Suprapubic skin (tissue), 4 donors: ENCODE results near the gene GC. TPM values are rescaled to one million over a fixed set of nuclear protein-coding genes. Genes with fewer than 3 reads are reported as not detected.

Experiments
- DNase-seq, 2 donors: peaks; one replicate each; pipeline ENCODE4 v3.0.0-alpha.2; 2019; ENCODE audit warnings: low spot score in 2 of 2
- H3K27ac ChIP-seq: fragments of 200-600 bp; sonication (generic); one replicate; pipeline ENCODE4 v1.5.1; 2019
- H3K27me3 ChIP-seq: fragments of 200-600 bp; sonication (generic); one replicate; pipeline ENCODE4 v1.5.1; 2019
- H3K36me3 ChIP-seq: fragments of 200-600 bp; sonication (generic); one replicate; pipeline ENCODE4 v1.5.1; 2019
- H3K4me1 ChIP-seq: fragments of 200-600 bp; sonication (generic); one replicate; pipeline ENCODE4 v1.5.1; 2019
- H3K4me3 ChIP-seq: fragments of 200-600 bp; sonication (generic); one replicate; pipeline ENCODE4 v1.5.1; 2019; ENCODE audit warnings: mild to moderate bottlenecking
- H3K9me3 ChIP-seq: fragments of 200-600 bp; sonication (generic); one replicate; pipeline ENCODE4 v1.5.1; 2019
- EP300 ChIP-seq: sonication (generic); formaldehyde crosslinking; IDR thresholded peaks from one replicate; pipeline ENCODE4 v1.6.1; 2017; ENCODE audit warnings: antibody characterized with exemption
- POLR2A ChIP-seq, 2 donors: fragments of 450-650 bp; IDR thresholded peaks; one replicate each; pipeline ENCODE4 v1.6.1; 2017; ENCODE audit warnings: antibody characterized with exemption in 2 of 2, mild to moderate bottlenecking in 2 of 2, moderate library complexity in 2 of 2
- POLR2AphosphoS5 ChIP-seq, 3 donors: sonication (generic); formaldehyde crosslinking; IDR thresholded peaks; one replicate each; pipeline ENCODE4 v1.6.1; 2017; ENCODE audit warnings: antibody characterized with exemption in 3 of 3
- WGBS: methylation state at CpG from one replicate; pipeline ENCODE4 v1.1.5; 2018; 5-methylcytosine and 5-hydroxymethylcytosine counted together
- total RNA-seq, 4 donors: library from RNA; depleted of rRNA; stranded (reverse); fragments of >200 nt; gene quantifications; one replicate each; pipeline ENCODE4 v1.1.0, GENCODE V29; 2016
- TF ChIP-seq, protein P1 (sequence below), 2 donors: fragments of 200-600 bp in 1 of 2; fragments of 450-650 bp in 1 of 2; sonication (generic) in 1 of 2; IDR thresholded peaks; one replicate each; pipeline ENCODE4 v1.5.1; 2016 to 2019; ENCODE audit warnings: antibody characterized with exemption in 2 of 2, mild to moderate bottlenecking in 1 of 2, moderate library complexity in 1 of 2

GC gene
- total RNA-seq, 4 donors from 2014 or later, result 5.2 TPM; not detected in 3

GRCh38 chr4:71773004-71773403, 10.9 kb downstream of the GC start:
- TF ChIP-seq POLR2AphosphoS5 (IDR thresholded peaks at IDR 0.05) (no peak), EP300 (no peak), POLR2A (IDR thresholded peaks at IDR 0.05) (no peak)
- TF ChIP-seq, protein P1, sequence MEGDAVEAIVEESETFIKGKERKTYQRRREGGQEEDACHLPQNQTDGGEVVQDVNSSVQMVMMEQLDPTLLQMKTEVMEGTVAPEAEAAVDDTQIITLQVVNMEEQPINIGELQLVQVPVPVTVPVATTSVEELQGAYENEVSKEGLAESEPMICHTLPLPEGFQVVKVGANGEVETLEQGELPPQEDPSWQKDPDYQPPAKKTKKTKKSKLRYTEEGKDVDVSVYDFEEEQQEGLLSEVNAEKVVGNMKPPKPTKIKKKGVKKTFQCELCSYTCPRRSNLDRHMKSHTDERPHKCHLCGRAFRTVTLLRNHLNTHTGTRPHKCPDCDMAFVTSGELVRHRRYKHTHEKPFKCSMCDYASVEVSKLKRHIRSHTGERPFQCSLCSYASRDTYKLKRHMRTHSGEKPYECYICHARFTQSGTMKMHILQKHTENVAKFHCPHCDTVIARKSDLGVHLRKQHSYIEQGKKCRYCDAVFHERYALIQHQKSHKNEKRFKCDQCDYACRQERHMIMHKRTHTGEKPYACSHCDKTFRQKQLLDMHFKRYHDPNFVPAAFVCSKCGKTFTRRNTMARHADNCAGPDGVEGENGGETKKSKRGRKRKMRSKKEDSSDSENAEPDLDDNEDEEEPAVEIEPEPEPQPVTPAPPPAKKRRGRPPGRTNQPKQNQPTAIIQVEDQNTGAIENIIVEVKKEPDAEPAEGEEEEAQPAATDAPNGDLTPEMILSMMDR (IDR thresholded peaks at IDR 0.05), result no peak
- no peak overlapping the region for H3K27ac ChIP-seq
- 80% methylated on average over 2 of the region's 2 CpGs for WGBS
- no peak for DNase-seq
- H3K4me1 ChIP-seq, result no peaks in the 10 kb centered on the region
- no peaks in the 10 kb centered on the region for H3K9me3 ChIP-seq
- H3K27me3 ChIP-seq, result no peaks in the 10 kb centered on the region
- no peaks in the 10 kb centered on the region for H3K36me3 ChIP-seq
- H3K4me3 ChIP-seq, result no peak overlapping the region

DNA sequence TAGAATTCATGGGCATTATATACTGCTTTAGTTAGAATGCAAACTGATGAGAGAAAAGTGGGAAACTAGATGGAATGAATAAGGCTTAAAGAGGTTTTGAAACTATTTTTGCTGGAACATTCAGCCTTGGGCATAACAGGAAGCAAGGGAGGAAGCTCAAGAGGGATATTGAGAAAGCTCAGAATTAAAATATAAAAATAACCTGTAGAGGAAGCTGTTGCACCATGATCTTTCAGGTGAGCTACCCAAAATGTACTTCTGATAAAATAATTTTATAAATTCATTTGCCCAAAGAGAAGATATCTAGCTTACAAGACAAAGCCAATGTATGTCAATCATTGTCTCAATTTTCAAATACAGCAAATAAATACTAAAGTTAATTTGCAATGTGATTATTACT, 11.3 kb downstream of the GC start:
- Histone ChIP-seq H3K9me3 (no peaks in the 10 kb centered on the region), H3K4me1 (no peaks in the 10 kb centered on the region), H3K27ac (no peak overlapping the region), H3K36me3 (no peaks in the 10 kb centered on the region), H3K4me3 (no peak overlapping the region), H3K27me3 (no peaks in the 10 kb centered on the region)
- DNase-seq, result no peak
- no peak for TF ChIP-seq POLR2A (IDR thresholded peaks at IDR 0.05)

DNA sequence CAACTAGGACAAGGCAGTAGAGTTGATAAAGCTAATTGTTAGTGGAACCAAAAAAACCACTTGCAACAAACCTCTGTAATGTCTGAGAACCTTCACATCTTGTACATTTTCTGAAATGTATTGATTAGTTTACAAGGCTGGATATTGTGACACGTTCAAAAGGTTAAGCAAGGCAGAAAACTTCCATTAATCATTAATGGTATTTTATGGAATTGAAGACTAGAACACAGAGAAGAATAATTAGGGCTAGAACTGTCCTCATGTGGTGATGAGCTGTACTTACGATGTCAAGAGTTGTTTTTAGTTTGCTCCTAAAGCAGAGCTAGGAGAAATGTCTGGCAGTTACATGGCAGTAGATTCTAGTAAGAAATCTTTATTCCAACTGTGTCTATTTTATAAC, 12.3 kb downstream of the GC start:
- Histone ChIP-seq H3K27ac (no peak overlapping the region), H3K36me3 (no peaks in the 10 kb centered on the region), H3K9me3 (no peaks in the 10 kb centered on the region), H3K4me3 (no peak overlapping the region), H3K27me3 (no peaks in the 10 kb centered on the region), H3K4me1 (no peaks in the 10 kb centered on the region)
- TF ChIP-seq POLR2AphosphoS5 (IDR thresholded peaks at IDR 0.05), result no peak
- DNase-seq, result no peak
- WGBS, result 59% methylated on average over 2 of the region's 2 CpGs

DNA sequence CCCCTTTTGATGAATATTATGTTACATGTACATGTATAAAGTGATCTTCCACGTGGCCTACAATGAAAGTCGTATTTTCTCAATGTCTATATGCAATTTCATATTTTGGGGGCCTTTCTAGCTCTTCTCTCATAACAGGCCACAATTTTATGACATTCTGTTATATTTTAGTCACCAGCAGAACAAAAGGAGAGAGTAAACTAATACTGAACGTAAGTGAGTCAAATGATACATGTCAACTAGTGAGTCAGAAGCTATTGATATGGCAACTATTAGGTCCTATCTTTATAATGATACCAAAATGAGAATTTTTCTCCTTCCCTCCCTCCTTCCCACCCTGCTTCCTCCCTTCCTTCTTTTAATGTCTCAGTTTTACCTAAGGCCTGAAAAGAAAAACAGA, 14.4 kb downstream of the GC start:
- Histone ChIP-seq H3K4me3 (no peak overlapping the region), H3K4me1 (no peaks in the 10 kb centered on the region), H3K27me3 (no peaks in the 10 kb centered on the region), H3K9me3 (no peaks in the 10 kb centered on the region), H3K36me3 (no peaks in the 10 kb centered on the region), H3K27ac (no peak overlapping the region)
- no peak for DNase-seq
- TF ChIP-seq POLR2A (IDR thresholded peaks at IDR 0.05) (no peak), POLR2AphosphoS5 (IDR thresholded peaks at IDR 0.05) (no peak), EP300 (no peak)
- TF ChIP-seq, protein P1 (IDR thresholded peaks at IDR 0.05), result no peak
- 88% methylated on average over 3 of the region's 3 CpGs for WGBS

DNA sequence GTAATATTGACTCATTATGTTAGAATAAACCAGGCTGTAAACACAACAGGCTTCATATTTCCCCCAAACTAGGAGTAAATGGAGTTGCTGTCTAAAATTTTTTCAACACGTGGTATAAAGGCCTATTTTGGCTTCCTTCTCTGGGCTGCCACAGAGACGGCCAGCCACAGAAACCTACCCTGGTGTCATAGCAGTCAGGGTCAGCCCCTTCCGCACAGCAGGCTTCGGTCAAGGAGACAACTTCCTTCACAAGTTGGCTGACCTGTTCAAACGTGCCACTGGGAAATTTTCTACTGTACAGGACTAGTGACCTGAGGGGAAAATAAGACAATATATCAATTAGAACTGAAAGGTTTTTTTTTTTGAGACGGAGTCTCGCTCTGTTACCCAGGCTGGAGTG, 15.8 kb downstream of the GC start:
- TF ChIP-seq, protein P1 (IDR thresholded peaks at IDR 0.05), result no peak
- no peak for TF ChIP-seq POLR2AphosphoS5 (IDR thresholded peaks at IDR 0.05)
- no peak for TF ChIP-seq EP300
- no peaks in the 10 kb centered on the region for H3K9me3 ChIP-seq
- H3K27me3 ChIP-seq, result no peaks in the 10 kb centered on the region
- no peak overlapping the region for H3K4me3 ChIP-seq
- no peaks in the 10 kb centered on the region for H3K36me3 ChIP-seq
- 60% methylated on average over 7 of the region's 7 CpGs for WGBS
- H3K27ac ChIP-seq, result no peak overlapping the region
- DNase-seq, result no peak
- H3K4me1 ChIP-seq, result no peaks in the 10 kb centered on the region

GRCh38 chr4:71765821-71766383, 18.0 kb downstream of the GC start:
- no peak for TF ChIP-seq EP300
- TF ChIP-seq, protein P1 (IDR thresholded peaks at IDR 0.05), result no peak
- TF ChIP-seq POLR2AphosphoS5 (IDR thresholded peaks at IDR 0.05), result no peak
- no peak for TF ChIP-seq POLR2A (IDR thresholded peaks at IDR 0.05)
- 26% methylated on average over 2 of the region's 2 CpGs for WGBS
- H3K27me3 ChIP-seq, result no peaks in the 10 kb centered on the region
- no peaks in the 10 kb centered on the region for H3K36me3 ChIP-seq
- no peaks in the 10 kb centered on the region for H3K9me3 ChIP-seq
- H3K4me1 ChIP-seq, result no peaks in the 10 kb centered on the region
- no peak overlapping the region for H3K27ac ChIP-seq
- DNase-seq, result no peak
- no peak overlapping the region for H3K4me3 ChIP-seq
